ENCODE measurements around the gene AUTS2.

The AUTS2 gene

GRCh38 chr7:69625798-69626197, 27.5 kb downstream of the AUTS2 start:
- DNase-seq, result peak; percentile 45

- DNase-seq, result no peak
Measured at GRCh38 chr7:69630292-69630691, 32.0 kb downstream of the AUTS2 start.

- no peak for DNase-seq
Measured at GRCh38 chr7:69631131-69631530, 32.9 kb downstream of the AUTS2 start.

GRCh38 chr7:69632280-69632679, 34.0 kb downstream of the AUTS2 start:
- no peak for DNase-seq

- no peak for DNase-seq
Measured at GRCh38 chr7:69633122-69633831, 35.0 kb downstream of the AUTS2 start.

- DNase-seq, result no peak
Measured at GRCh38 chr7:69635555-69636185, 37.4 kb downstream of the AUTS2 start.

GRCh38 chr7:69638674-69639073, 40.4 kb downstream of the AUTS2 start:
- DNase-seq, result no peak

- DNase-seq, result no peak
Measured at GRCh38 chr7:69640216-69640615, 41.9 kb downstream of the AUTS2 start.

- DNase-seq, result no peak
Measured at GRCh38 chr7:69640925-69641594, 42.8 kb downstream of the AUTS2 start.

- DNase-seq, result no peak
Measured at GRCh38 chr7:69643265-69643664, 45.0 kb downstream of the AUTS2 start.

GRCh38 chr7:69643708-69644445, 45.6 kb downstream of the AUTS2 start:
- DNase-seq, result no peak

GRCh38 chr7:69645683-69646082, 47.4 kb downstream of the AUTS2 start:
- no peak for DNase-seq

- DNase-seq, result peak; percentile 35
Measured at GRCh38 chr7:69651101-69651590, 52.9 kb downstream of the AUTS2 start.

- DNase-seq, result no peak
Measured at GRCh38 chr7:69652947-69653701, 54.8 kb downstream of the AUTS2 start.

GRCh38 chr7:69653806-69654205, 55.5 kb downstream of the AUTS2 start:
- DNase-seq, result no peak

GRCh38 chr7:69654381-69654780, 56.1 kb downstream of the AUTS2 start:
- peak; percentile 60 for DNase-seq

GRCh38 chr7:69654849-69655707, 56.8 kb downstream of the AUTS2 start:
- DNase-seq, result no peak

GRCh38 chr7:69656077-69656476, 57.8 kb downstream of the AUTS2 start:
- DNase-seq, result no peak

- no peak for DNase-seq
Measured at GRCh38 chr7:69656890-69657289, 58.6 kb downstream of the AUTS2 start.

- DNase-seq, result no peak
Measured at GRCh38 chr7:69657331-69657730, 59.1 kb downstream of the AUTS2 start.

GRCh38 chr7:69657985-69658384, 59.7 kb downstream of the AUTS2 start:
- no peak for DNase-seq

GRCh38 chr7:69659983-69660382, 61.7 kb downstream of the AUTS2 start:
- DNase-seq, result no peak

All from hematopoietic multipotent progenitor cell treated with erythropoietin and hydrocortisone succinate and interleukin-3 and kit ligand, for 6 days (in vitro differentiated cells).